K562 (cell line): ENCODE data around the gene SP6. TPM values are rescaled to one million over a fixed set of nuclear protein-coding genes. Genes with fewer than 3 reads are reported as not detected.

Source experiments
- CBFB ChIP-seq: sonication (generic); formaldehyde crosslinking; IDR thresholded peaks from 2 replicates; pipeline ENCODE4 v1.4.0; 2020; ENCODE audit warnings: mild to moderate bottlenecking, missing genetic modification reagents
- EGR1 ChIP-seq: fragments of 450-650 bp; conservative IDR thresholded peaks from 2 replicates; pipeline ENCODE4 v1.6.1; 2017; ENCODE audit warnings: mild to moderate bottlenecking
- HNRNPLL ChIP-seq: fragments of 200-400 bp; formaldehyde crosslinking; IDR thresholded peaks from 2 replicates; pipeline ENCODE4 v1.6.1; 2017; ENCODE audit warnings: low read length, low read depth, mild to moderate bottlenecking; ENCODE audit not compliant: poor library complexity, severe bottlenecking
- KLF1 ChIP-seq: fragments of 450-650 bp; IDR thresholded peaks from 2 replicates; pipeline ENCODE4 v1.6.1; 2016; ENCODE audit warnings: missing genetic modification characterization, missing compliant biosample characterization
- LARP7 ChIP-seq: fragments of 450-650 bp; IDR thresholded peaks from 2 replicates; pipeline ENCODE4 v1.6.1; 2016
- MAFF ChIP-seq: IDR thresholded peaks from 2 replicates; pipeline ENCODE4 v1.6.1; 2012; ENCODE audit warnings: low read length, improper control_type of control experiment
- MED1 ChIP-seq: sonication (generic); formaldehyde crosslinking; IDR thresholded peaks from 2 replicates; pipeline ENCODE4 v1.8.1; 2023; ENCODE audit warnings: missing genetic modification reagents, borderline replicate concordance
- NFYB ChIP-seq: IDR thresholded peaks from 2 replicates; pipeline ENCODE4 v1.6.1; 2011; ENCODE audit warnings: mild to moderate bottlenecking, moderate library complexity; ENCODE audit not compliant: insufficient read length; ENCODE audit errors: extremely low read depth
- PCBP2 ChIP-seq: fragments of 200-400 bp; formaldehyde crosslinking; IDR thresholded peaks from 2 replicates; pipeline ENCODE4 v1.6.1; 2018; ENCODE audit warnings: low read length, low read depth, mild to moderate bottlenecking, moderate library complexity; ENCODE audit not compliant: poor library complexity, severe bottlenecking
- POLR2H ChIP-seq: IDR thresholded peaks from 2 replicates; pipeline ENCODE4 v1.6.1; 2016; ENCODE audit warnings: missing genetic modification characterization, low read depth, mild to moderate bottlenecking, control low read depth, missing compliant biosample characterization, moderate library complexity
- RBM39 ChIP-seq: fragments of 200-400 bp; formaldehyde crosslinking; optimal IDR thresholded peaks from 2 replicates; pipeline ENCODE3; 2018; ENCODE audit warnings: low read depth, low read length
- SNRNP70 ChIP-seq: fragments of 200-400 bp; formaldehyde crosslinking; optimal IDR thresholded peaks from 2 replicates; pipeline ENCODE3; 2017; ENCODE audit warnings: low read depth, low read length
- ZFPM2 ChIP-seq: fragments of 250-450 bp; sonication (Bioruptor Pico); IDR thresholded peaks from 2 replicates; pipeline ENCODE4 v1.5.1; 2022; ENCODE audit warnings: mild to moderate bottlenecking
- ZNF592 ChIP-seq: fragments of 450-650 bp; IDR thresholded peaks from 2 replicates; pipeline ENCODE4 v1.6.1; 2017; ENCODE audit warnings: antibody characterized with exemption, mild to moderate bottlenecking
- polyA plus RNA-seq, 8 experiments: library from polyadenylated mRNA; depleted of rRNA in 4 of 8; stranded (reverse) in 5 of 8; unstranded in 3 of 8; fragments of >200 nt; fragmentation: Nextera tagmentation in 2 of 8; fragmentation: Illumina TruSeq in 1 of 8; extraction: Ambion mirVana in 2 of 8; extraction: Trizol in 1 of 8; gene quantifications; 2 replicates each; pipeline versions ENCODE4 v1.2.1 to v1.2.3, GENCODE V29; 2011 to 2014; ENCODE audit warnings: inconsistent platforms in 1 of 8, missing spikeins in 1 of 8
- total RNA-seq, 7 experiments: library from RNA; depleted of rRNA in 6 of 7; stranded (reverse); fragments of >200 nt in 6 of 7; fragmentation: Illumina TruSeq in 2 of 7; extraction: Trizol in 2 of 7; gene quantifications; 2 replicates each; pipeline versions ENCODE4 v1.2.1 to v1.2.3, GENCODE V29; 2011 to 2021; ENCODE audit warnings: low replicate concordance in 1 of 7
- TF ChIP-seq, protein P1 (sequence below): fragments of 450-650 bp; IDR thresholded peaks from 2 replicates; pipeline ENCODE4 v1.6.1; 2016
- TF ChIP-seq, protein P2 (sequence below): fragments of 200-800 bp; sonication (Bioruptor generic); IDR thresholded peaks from 2 replicates; pipeline ENCODE4 v1.6.1; 2017; ENCODE audit warnings: missing genetic modification characterization, missing compliant biosample characterization

SP6 gene
- total and polyA plus RNA-seq, 9 of the 15 experiments (the other 6 are each of a cell fraction or from before 2014, with no cell fraction given), result 0.11 to 7.9 (median 2.2) TPM

GRCh38 chr17:47883589-47884426, 32.8 kb upstream of the SP6 start (continued):
- no peak for TF ChIP-seq RBM39
- TF ChIP-seq MED1 (CRISPR knock-in tag), result no peak
- no peak for TF ChIP-seq PCBP2
- TF ChIP-seq SNRNP70, result no peak
- no peak for TF ChIP-seq MAFF
- TF ChIP-seq CBFB (CRISPR knock-in tag), result no peak
- TF ChIP-seq POLR2H (tag), result no peak
- TF ChIP-seq EGR1, result peak; percentile 40
- TF ChIP-seq, protein P1, sequence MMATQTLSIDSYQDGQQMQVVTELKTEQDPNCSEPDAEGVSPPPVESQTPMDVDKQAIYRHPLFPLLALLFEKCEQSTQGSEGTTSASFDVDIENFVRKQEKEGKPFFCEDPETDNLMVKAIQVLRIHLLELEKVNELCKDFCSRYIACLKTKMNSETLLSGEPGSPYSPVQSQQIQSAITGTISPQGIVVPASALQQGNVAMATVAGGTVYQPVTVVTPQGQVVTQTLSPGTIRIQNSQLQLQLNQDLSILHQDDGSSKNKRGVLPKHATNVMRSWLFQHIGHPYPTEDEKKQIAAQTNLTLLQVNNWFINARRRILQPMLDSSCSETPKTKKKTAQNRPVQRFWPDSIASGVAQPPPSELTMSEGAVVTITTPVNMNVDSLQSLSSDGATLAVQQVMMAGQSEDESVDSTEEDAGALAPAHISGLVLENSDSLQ, result peak; percentile 51; the same call in 1 of the 2 replicates
- no peak for TF ChIP-seq LARP7
- TF ChIP-seq KLF1 (tag), result no peak
- no peak for TF ChIP-seq NFYB
- no peak for TF ChIP-seq ZFPM2 (CRISPR knock-in tag)
- no peak for TF ChIP-seq ZNF592
- TF ChIP-seq, protein P2, sequence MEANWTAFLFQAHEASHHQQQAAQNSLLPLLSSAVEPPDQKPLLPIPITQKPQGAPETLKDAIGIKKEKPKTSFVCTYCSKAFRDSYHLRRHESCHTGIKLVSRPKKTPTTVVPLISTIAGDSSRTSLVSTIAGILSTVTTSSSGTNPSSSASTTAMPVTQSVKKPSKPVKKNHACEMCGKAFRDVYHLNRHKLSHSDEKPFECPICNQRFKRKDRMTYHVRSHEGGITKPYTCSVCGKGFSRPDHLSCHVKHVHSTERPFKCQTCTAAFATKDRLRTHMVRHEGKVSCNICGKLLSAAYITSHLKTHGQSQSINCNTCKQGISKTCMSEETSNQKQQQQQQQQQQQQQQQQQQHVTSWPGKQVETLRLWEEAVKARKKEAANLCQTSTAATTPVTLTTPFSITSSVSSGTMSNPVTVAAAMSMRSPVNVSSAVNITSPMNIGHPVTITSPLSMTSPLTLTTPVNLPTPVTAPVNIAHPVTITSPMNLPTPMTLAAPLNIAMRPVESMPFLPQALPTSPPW (CRISPR knock-in tag), result peak; percentile 73
- no peak for TF ChIP-seq HNRNPLL
- TF ChIP-seq, all 486 proteins: peak for 9
